CD4-positive, alpha-beta T cell (primary cell): ENCODE measurements around the gene TAS2R60. TPM values are rescaled to one million over a fixed set of nuclear protein-coding genes. Genes with fewer than 3 reads are reported as not detected.
"Not testable (repeated sequence)": the region's sequence is repeated elsewhere in the genome, so short reads cannot be mapped to it uniquely, and the experiment has no call there.

Experiments
- ATAC-seq: fragments of 200-7000 bp; cut with Tn5 transposase; one replicate; pipeline ENCODE4 v1.10.0; 2022; ENCODE audit warnings: mild to moderate bottlenecking; ENCODE audit not compliant: poor library complexity
- CTCF ChIA-PET: fragments of 350-600 bp; sonication (Branson Sonifier 250); formaldehyde crosslinking; loops from one replicate; lab custom pipeline; 2021; ENCODE audit warnings: antibody characterized with exemption, inconsistent platforms; lab: Charles Lee
- POLR2A ChIA-PET: fragments of 350-600 bp; sonication (Branson Sonifier 250); formaldehyde crosslinking; loops from one replicate; lab custom pipeline; 2021; ENCODE audit warnings: antibody characterized with exemption, inconsistent platforms; lab: Charles Lee
- DNase-seq, 14 experiments: peaks; one replicate each; pipeline ENCODE4 v3.0.0-alpha.2; 2013 to 2020; ENCODE audit warnings: mixed read lengths in 2 of 14
- H3K27ac ChIP-seq, 2 donors: one replicate each; pipeline versions ENCODE4 v1.5.1 to v1.7.0; 2013; ENCODE audit warnings: low read length in 2 of 2, low read depth in 1 of 2, mild to moderate bottlenecking in 1 of 2
- H3K27me3 ChIP-seq, 2 experiments: 1 replicate in 1 of 2; 2 replicates in 1 of 2; pipeline versions ENCODE4 v1.6.1 to v1.7.0; 2013; ENCODE audit warnings: low read length in 2 of 2, control low read depth in 1 of 2, mild to moderate bottlenecking in 1 of 2, moderate library complexity in 1 of 2; ENCODE audit not compliant: insufficient read depth in 2 of 2, control insufficient read depth in 1 of 2
- H3K36me3 ChIP-seq: one replicate; pipeline ENCODE4 v1.6.1; 2013; ENCODE audit warnings: low read length, control low read depth; ENCODE audit not compliant: insufficient read depth
- H3K4me1 ChIP-seq: one replicate; pipeline ENCODE4 v1.6.1; 2013; ENCODE audit warnings: low read length, control low read depth; ENCODE audit not compliant: insufficient read depth
- H3K4me3 ChIP-seq: one replicate; pipeline ENCODE4 v1.5.1; 2013; ENCODE audit warnings: mild to moderate bottlenecking, low read length, moderate library complexity
- H3K9me3 ChIP-seq, 2 experiments: 1 replicate in 1 of 2; 2 replicates in 1 of 2; pipeline versions ENCODE4 v1.6.1 to v1.7.0; 2013; ENCODE audit warnings: low read length in 2 of 2, mild to moderate bottlenecking in 2 of 2, control low read depth in 1 of 2, moderate library complexity in 1 of 2; ENCODE audit not compliant: control insufficient read depth in 1 of 2, insufficient read depth in 1 of 2
- H3K27ac Mint-ChIP-seq: one replicate; pipeline ENCODE4 v1.8.0; 2020; ENCODE audit warnings: mixed read lengths
- H3K27me3 Mint-ChIP-seq: one replicate; pipeline ENCODE4 v1.8.0; 2021; ENCODE audit warnings: mixed read lengths
- H3K36me3 Mint-ChIP-seq: one replicate; pipeline ENCODE4 v1.8.0; 2021; ENCODE audit warnings: low read depth, mixed read lengths
- H3K4me1 Mint-ChIP-seq: one replicate; pipeline ENCODE4 v1.8.0; 2021; ENCODE audit warnings: low read depth, mixed read lengths
- H3K4me3 Mint-ChIP-seq: one replicate; pipeline ENCODE4 v1.8.0; 2020; ENCODE audit warnings: mild to moderate bottlenecking, mixed read lengths
- H3K9me3 Mint-ChIP-seq: one replicate; pipeline ENCODE4 v1.8.0; 2020; ENCODE audit warnings: mixed read lengths
- intact Hi-C, 2 experiments: fragments of 100-400 bp; cut with DNase I in 1 of 2; cut with micrococcal nuclease in 1 of 2; formaldehyde crosslinking; loops; one replicate each; pipeline versions ENCODE4 v1.15.1 to v1.9.0; 2023 to 2025; cut with DNase I, micrococcal nuclease
- total RNA-seq, 174 experiments: library from RNA in 2 of 174; stranded (reverse) in 2 of 174; gene quantifications; one replicate each; pipeline ENCODE4 v1.2.3 and lab custom pipeline; 2021 to 2026
- TF ChIP-seq, protein P1 (sequence below): fragments of 200-600 bp; IDR thresholded peaks from one replicate; pipeline ENCODE4 v1.8.0; 2022; ENCODE audit warnings: antibody characterized with exemption, mild to moderate bottlenecking

The TAS2R60 gene
- total RNA-seq, 2 experiments from 2014 or later, result 0.47 to 0.61 TPM

DNA sequence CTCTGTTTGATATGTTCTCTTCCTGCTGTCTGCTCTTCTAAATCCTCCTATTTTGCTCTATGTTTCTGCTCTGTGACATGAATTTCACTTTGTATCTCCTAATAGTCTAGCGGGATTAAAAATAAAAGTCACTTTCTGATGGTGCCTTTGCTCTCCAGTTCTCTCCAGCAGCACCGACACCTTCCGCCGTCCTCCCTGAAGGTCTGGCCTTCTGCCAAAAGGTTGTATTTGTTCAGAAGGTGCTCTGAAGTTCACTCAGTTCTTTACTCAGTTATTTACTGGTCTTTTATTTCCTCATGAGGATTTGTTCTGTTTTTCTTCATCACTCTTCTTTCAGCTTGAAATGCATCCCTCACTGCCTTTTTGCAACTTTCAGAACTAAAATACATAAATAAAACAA is 23.4 kb upstream of the TAS2R60 start:
- intact Hi-C loops, result loop anchor here (5.0 kb wide), 2 partner anchors 118 to 413 kb away; no protein-coding TSS in a partner anchor
- ChIA-PET POLR2A (no interaction called here), CTCF (no interaction called here)
- DNase-seq, result peak in 1 of 14 experiments; percentile 15
- H3K4me3 ChIP-seq, result no peak overlapping the region
- no peaks in the 10 kb centered on the region for H3K27me3 Mint-ChIP-seq
- H3K36me3 Mint-ChIP-seq, result peaks cover 78% of the 10 kb centered on the region
- no peak for ATAC-seq
- no peak overlapping the region for H3K27ac Mint-ChIP-seq
- H3K9me3 ChIP-seq, result no peaks in the 10 kb centered on the region
- no peaks in the 10 kb centered on the region for H3K4me1 ChIP-seq
- TF ChIP-seq, protein P1, sequence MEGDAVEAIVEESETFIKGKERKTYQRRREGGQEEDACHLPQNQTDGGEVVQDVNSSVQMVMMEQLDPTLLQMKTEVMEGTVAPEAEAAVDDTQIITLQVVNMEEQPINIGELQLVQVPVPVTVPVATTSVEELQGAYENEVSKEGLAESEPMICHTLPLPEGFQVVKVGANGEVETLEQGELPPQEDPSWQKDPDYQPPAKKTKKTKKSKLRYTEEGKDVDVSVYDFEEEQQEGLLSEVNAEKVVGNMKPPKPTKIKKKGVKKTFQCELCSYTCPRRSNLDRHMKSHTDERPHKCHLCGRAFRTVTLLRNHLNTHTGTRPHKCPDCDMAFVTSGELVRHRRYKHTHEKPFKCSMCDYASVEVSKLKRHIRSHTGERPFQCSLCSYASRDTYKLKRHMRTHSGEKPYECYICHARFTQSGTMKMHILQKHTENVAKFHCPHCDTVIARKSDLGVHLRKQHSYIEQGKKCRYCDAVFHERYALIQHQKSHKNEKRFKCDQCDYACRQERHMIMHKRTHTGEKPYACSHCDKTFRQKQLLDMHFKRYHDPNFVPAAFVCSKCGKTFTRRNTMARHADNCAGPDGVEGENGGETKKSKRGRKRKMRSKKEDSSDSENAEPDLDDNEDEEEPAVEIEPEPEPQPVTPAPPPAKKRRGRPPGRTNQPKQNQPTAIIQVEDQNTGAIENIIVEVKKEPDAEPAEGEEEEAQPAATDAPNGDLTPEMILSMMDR, result no peak
- no peaks in the 10 kb centered on the region for H3K9me3 Mint-ChIP-seq
- peaks cover 32% of the 10 kb centered on the region for H3K4me1 Mint-ChIP-seq
- no peaks in the 10 kb centered on the region for H3K27me3 ChIP-seq
- H3K4me3 Mint-ChIP-seq, result no peak overlapping the region
- no peak overlapping the region for H3K27ac ChIP-seq
- H3K36me3 ChIP-seq, result peaks cover 4% of the 10 kb centered on the region

DNA sequence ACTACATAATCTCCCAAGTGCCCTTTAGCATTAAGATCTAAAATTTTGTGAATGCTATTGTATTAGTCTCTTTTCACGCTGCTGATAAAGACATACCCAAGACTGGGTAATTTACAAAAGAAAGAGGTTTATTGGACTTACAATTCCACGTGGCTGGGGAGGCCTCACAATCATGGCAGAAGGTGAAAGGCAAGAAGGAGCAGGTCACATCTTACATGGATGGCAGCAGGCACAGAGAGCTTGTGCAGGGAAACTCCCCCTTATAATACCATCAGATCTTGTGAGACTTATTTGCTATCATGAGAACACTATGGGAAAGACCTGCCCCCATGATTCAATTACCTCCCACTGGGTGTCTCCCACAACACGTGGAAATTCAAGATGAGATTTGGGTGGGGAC is 22.6 kb upstream of the TAS2R60 start:
- H3K27ac Mint-ChIP-seq, result not testable (repeated sequence)

DNA sequence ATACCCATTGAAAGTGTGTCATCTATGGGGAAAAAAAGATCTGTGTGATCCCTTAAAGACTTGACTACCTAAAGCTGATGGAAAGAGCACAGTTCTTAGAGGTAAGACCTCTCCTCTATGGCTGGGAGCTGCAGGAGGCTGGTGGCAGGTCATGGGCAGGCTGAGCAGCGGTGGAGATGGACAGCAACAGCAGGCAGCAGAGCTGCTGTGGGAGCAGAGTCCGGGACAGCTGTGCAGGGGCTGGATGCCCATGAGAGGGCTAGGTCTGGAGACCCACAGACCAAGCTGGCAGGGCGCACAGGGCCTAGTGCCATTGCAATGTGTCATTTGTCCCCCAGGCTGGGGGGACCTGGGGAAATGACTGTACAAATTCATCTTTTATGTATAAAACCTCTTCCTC is 21.2 kb upstream of the TAS2R60 start:
- ATAC-seq (no peak), DNase-seq (no peak)
- Mint-ChIP-seq H3K27me3 (no peaks in the 10 kb centered on the region), H3K9me3 (no peaks in the 10 kb centered on the region), H3K4me1 (peaks cover 32% of the 10 kb centered on the region), H3K36me3 (peaks cover 70% of the 10 kb centered on the region), H3K4me3 (no peak overlapping the region), H3K27ac (no peak overlapping the region)
- ChIA-PET POLR2A (no interaction called here), CTCF (no interaction called here)
- intact Hi-C loops, result no loop called here
- TF ChIP-seq, protein P1, result no peak
- Histone ChIP-seq H3K4me1 (no peaks in the 10 kb centered on the region), H3K27ac (no peak overlapping the region), H3K9me3 (no peaks in the 10 kb centered on the region), H3K27me3 (no peaks in the 10 kb centered on the region), H3K4me3 (no peak overlapping the region), H3K36me3 (peaks cover 4% of the 10 kb centered on the region)

More for the DNA sequence above, 22.6 kb upstream of the TAS2R60 start:
- DNase-seq, H3K4me3 Mint-ChIP-seq, H3K27ac ChIP-seq, intact Hi-C loops, H3K4me1 ChIP-seq, POLR2A ChIA-PET, H3K36me3 ChIP-seq, H3K27me3 Mint-ChIP-seq, ATAC-seq, H3K9me3 ChIP-seq, H3K9me3 Mint-ChIP-seq, H3K27me3 ChIP-seq, H3K4me3 ChIP-seq: not testable (repeated sequence)
- CTCF ChIA-PET, result interaction anchor here (0.9 kb wide), 1 partner anchor 180 kb away, joined by 3 read pairs; no protein-coding TSS in a partner anchor
- Mint-ChIP-seq H3K36me3 (peaks cover 70% of the 10 kb centered on the region), H3K4me1 (peaks cover 32% of the 10 kb centered on the region)

DNA sequence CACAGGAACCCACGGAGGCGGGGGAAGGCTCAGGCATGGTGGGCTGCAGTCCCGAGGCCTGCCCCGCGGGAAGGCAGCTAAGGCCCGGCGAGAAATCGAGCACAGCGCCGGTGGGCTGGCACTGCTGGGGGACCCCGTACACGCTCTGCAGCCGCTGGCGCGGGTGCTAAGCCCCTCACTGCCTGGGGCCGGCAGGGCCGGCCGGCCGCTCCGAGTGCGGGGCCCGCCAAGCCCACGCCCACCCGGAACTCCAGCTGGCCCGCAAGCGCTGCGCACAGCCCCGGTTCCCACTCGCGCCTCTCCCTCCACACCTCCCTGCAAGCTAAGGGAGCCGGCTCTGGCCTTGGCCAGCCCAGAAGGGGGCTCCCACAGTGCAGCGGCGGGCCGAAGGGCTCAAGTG is 18.8 kb upstream of the TAS2R60 start:
- H3K4me1 ChIP-seq, DNase-seq, POLR2A ChIA-PET, H3K4me3 ChIP-seq, H3K36me3 ChIP-seq, H3K9me3 ChIP-seq, H3K4me3 Mint-ChIP-seq, H3K27ac Mint-ChIP-seq, H3K27ac ChIP-seq, intact Hi-C loops, ATAC-seq, H3K9me3 Mint-ChIP-seq, H3K27me3 ChIP-seq, H3K27me3 Mint-ChIP-seq: not testable (repeated sequence)
- peaks cover 21% of the 10 kb centered on the region for H3K4me1 Mint-ChIP-seq
- CTCF ChIA-PET, result interaction anchor here (1.4 kb wide), 1 partner anchor 184 kb away, joined by 3 read pairs; no protein-coding TSS in a partner anchor
- H3K36me3 Mint-ChIP-seq, result peaks cover 51% of the 10 kb centered on the region
